ENCODE measurements around the gene KBTBD2.
"Not testable (repeated sequence)": the region's sequence is repeated elsewhere in the genome, so short reads cannot be mapped to it uniquely, and the experiment has no call there.

KBTBD2 gene

GRCh38 chr7:32878023-32878422, 13.5 kb downstream of the KBTBD2 start:
- not testable (repeated sequence) for ATAC-seq

GRCh38 chr7:32872421-32872820, 19.1 kb downstream of the KBTBD2 start:
- ATAC-seq, result no peak
- no peak for TF ChIP-seq RARB (CRISPR knock-in tag; IDR thresholded peaks at IDR 0.05)
- TF ChIP-seq SNAI2 (CRISPR knock-in tag; IDR thresholded peaks at IDR 0.05), result no peak
- no peak for TF ChIP-seq POU6F1 (CRISPR knock-in tag; IDR thresholded peaks at IDR 0.05; ENCODE audit: borderline replicate concordance, low read depth)
- no peak for TF ChIP-seq ZNF8 (CRISPR knock-in tag; IDR thresholded peaks at IDR 0.05)

- no peak for ATAC-seq
- TF ChIP-seq ZC3H10 (CRISPR knock-in tag; IDR thresholded peaks at IDR 0.05) (no peak), TOX (CRISPR knock-in tag; IDR thresholded peaks at IDR 0.05; ENCODE audit: borderline replicate concordance) (no peak), ZNF8 (CRISPR knock-in tag; IDR thresholded peaks at IDR 0.05) (no peak), CREB5 (CRISPR knock-in tag; IDR thresholded peaks at IDR 0.05; ENCODE audit: low read depth) (no peak), ZNF70 (CRISPR knock-in tag; IDR thresholded peaks at IDR 0.05) (no peak), POU6F1 (CRISPR knock-in tag; IDR thresholded peaks at IDR 0.05; ENCODE audit: borderline replicate concordance, low read depth) (no peak), ISL1 (CRISPR knock-in tag; IDR thresholded peaks at IDR 0.05) (no peak), ARNTL (CRISPR knock-in tag; IDR thresholded peaks at IDR 0.05; ENCODE audit: borderline replicate concordance, low read depth) (no peak), CSRNP3 (CRISPR knock-in tag; IDR thresholded peaks at IDR 0.05) (no peak), PATZ1 (CRISPR knock-in tag; IDR thresholded peaks at IDR 0.05; ENCODE audit: borderline replicate concordance) (no peak), OSR1 (CRISPR knock-in tag; IDR thresholded peaks at IDR 0.05) (no peak), PPARA (CRISPR knock-in tag; IDR thresholded peaks at IDR 0.05; ENCODE audit: borderline replicate concordance) (no peak), ZFP30 (CRISPR knock-in tag; IDR thresholded peaks at IDR 0.05) (no peak), TSHZ2 (CRISPR knock-in tag; IDR thresholded peaks at IDR 0.05) (no peak), BACH2 (CRISPR knock-in tag; IDR thresholded peaks at IDR 0.05; ENCODE audit: borderline replicate concordance) (no peak), TCF4 (CRISPR knock-in tag; IDR thresholded peaks at IDR 0.05; ENCODE audit: borderline replicate concordance) (no peak)
Measured at GRCh38 chr7:32871624-32872371, 19.8 kb downstream of the KBTBD2 start.
